ENCODE results near the gene ING2. TPM values are rescaled to one million over a fixed set of nuclear protein-coding genes. Genes with fewer than 3 reads are reported as not detected.
A peak's percentile ranks its signal among the peaks of the same experiment; 100 is the strongest.

ING2 gene
- total RNA-seq, 1 experiment from 2014 or later = 4.2 TPM

DNA sequence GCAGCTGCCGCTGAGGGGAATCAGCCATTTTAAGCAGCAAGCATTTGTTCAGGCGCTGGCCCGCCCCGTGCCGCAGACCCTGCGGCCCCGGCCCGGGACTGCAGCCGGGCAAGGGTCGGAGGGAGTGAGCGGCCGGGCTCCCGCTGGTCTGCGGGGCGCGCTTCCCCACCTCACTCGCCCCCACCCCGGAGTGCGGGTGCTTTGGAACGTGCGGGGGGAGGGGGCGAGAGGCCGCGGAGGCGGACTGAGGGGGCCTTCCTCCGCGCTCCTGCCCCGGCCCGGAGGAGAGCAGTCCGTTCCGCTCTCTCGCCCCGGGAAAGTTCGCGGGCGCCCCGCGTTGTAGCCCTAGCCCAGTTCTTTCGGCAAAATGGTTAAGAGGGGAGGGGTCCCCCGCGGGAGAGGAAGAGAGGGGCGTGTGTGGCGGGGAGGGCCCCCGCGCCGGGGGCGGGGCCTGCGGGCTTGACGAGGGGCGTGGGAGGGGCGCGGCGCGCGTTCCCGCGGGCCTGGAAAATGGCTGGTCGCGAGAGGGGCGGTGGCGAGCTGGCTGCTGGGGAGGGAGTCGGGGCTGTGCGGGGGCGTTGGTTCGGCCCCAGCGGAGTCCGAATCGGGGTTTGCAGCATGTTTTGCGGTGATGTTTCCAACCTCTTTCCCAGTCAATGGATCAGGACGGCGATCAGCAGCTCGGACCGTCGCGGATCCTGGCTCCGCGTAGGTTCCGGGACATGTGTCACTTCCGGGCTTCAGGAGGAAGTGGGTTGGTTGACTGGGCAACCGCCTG is 942 bp downstream of the ING2 start:
- Histone ChIP-seq H3K4me2 (ENCODE audit: low read length) (peak overlapping the region; percentile 83), H3K27me3 (ENCODE audit: insufficient read depth, low read length) (no peaks in the 10 kb centered on the region), H3K79me2 (ENCODE audit: insufficient read depth, low read length) (peaks cover 27% of the 10 kb centered on the region; the same call in 1 of the 2 replicates), H3K4me1 (ENCODE audit: control insufficient read depth in 1 of 2, insufficient read depth in 2 of 2, low read length in 2 of 2) (peaks cover 5 to 6% of the 10 kb centered on the region in 2 experiments; a peak in 3 of 4 replicates), H2AFZ (ENCODE audit: low read depth, low read length, poor library complexity, severe bottlenecking) (no peak overlapping the region), H3K36me3 (ENCODE audit: control insufficient read depth in 1 of 2, insufficient read depth in 2 of 2, low read length in 2 of 2) (peaks cover 0 to 2% of the 10 kb centered on the region in 2 experiments; a peak in 1 of 4 replicates), H3K27ac (ENCODE audit: low read depth, low read length) (peak overlapping the region; percentile 78), H3K9ac (ENCODE audit: low read length) (peak overlapping the region; percentile 75), H4K20me1 (ENCODE audit: insufficient read depth) (no peaks in the 10 kb centered on the region), H3K4me3 (replicated peaks in 1 of 2; ENCODE audit: low read depth in 1 of 2, low read length in 2 of 2) (peak overlapping the region; percentile 62 to 69), H3K9me2 (ENCODE audit: insufficient read depth) (no peaks in the 10 kb centered on the region), H3K9me3 (ENCODE audit: control insufficient read depth in 1 of 2, insufficient read depth in 1 of 2, low read depth in 1 of 2, low read length in 2 of 2) (no peaks in the 10 kb centered on the region)
- CTCF ChIA-PET = no interaction called here
- RAD21 ChIA-PET (ENCODE audit: low non-redundant PET in 1 of 2, low total read pairs in 2 of 2, uncharacterized antibody in 2 of 2, unreplicated experiment in 2 of 2) = no interaction called here
- peak; percentile 51 for DNase-seq (ENCODE audit: low read depth, low spot score)
- 0 out of 2 replicates have a peak, but pooled peaks have one; percentile 8 for TF ChIP-seq SIN3A (IDR thresholded peaks at IDR 0.05; ENCODE audit: low read depth)
- peak; percentile 44 for TF ChIP-seq YY1 (IDR thresholded peaks at IDR 0.05; ENCODE audit: extremely low read depth, insufficient replicate concordance, low read depth, low read length)
- no peak for TF ChIP-seq JUND (IDR thresholded peaks at IDR 0.05)
- no peak for TF ChIP-seq ZFX (IDR thresholded peaks at IDR 0.05)
- TF ChIP-seq SP1 (IDR thresholded peaks at IDR 0.05; ENCODE audit: low read depth) = no peak
- TF ChIP-seq CEBPB (IDR thresholded peaks at IDR 0.05; ENCODE audit: low read depth) = no peak
- TF ChIP-seq ELF1 (IDR thresholded peaks at IDR 0.05; ENCODE audit: borderline replicate concordance, low read depth) = peak; percentile 30; the same call in 1 of the 2 replicates
- peak; percentile 76 for TF ChIP-seq EGR1 (IDR thresholded peaks at IDR 0.05; ENCODE audit: low read depth)
- peak; percentile 61 for TF ChIP-seq POLR2AphosphoS5 (IDR thresholded peaks at IDR 0.05; ENCODE audit: low read depth, low read length)
- TF ChIP-seq ZNF274 (IDR thresholded peaks at IDR 0.05; ENCODE audit: low read depth, low read length) = no peak
- no TSS peak for BruUV-seq (replicated peaks)
- intact Hi-C loops (cut with micrococcal nuclease) = loop anchor here (10.0 kb wide), 1 partner anchor 149 kb away; the partner anchor contains the start of genes RWDD4 and TRAPPC11
- peak; percentile 36 for ATAC-seq
- POLR2A ChIA-PET = no interaction called here

DNA sequence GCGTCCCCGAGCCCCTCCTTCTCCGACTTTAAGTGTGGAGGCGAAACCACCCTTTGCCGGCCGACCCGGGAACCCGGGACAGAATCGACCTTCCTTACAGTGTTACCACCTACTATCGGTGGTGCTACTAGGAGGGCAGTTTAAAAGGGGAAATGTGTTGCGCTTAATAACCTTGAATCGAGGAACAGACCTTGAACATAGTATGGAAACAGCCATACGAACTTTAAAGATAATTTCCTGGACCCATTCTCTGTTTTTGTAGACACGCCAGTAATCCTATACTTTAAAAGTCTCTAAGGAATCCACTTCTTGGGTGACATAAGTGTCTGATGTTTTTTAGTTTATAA is 1.5 kb downstream of the ING2 start:
- Histone ChIP-seq H3K4me1 (ENCODE audit: control insufficient read depth in 1 of 2, insufficient read depth in 2 of 2, low read length in 2 of 2) (peaks cover 5 to 6% of the 10 kb centered on the region in 2 experiments; a peak in 3 of 4 replicates), H3K9me2 (ENCODE audit: insufficient read depth) (no peaks in the 10 kb centered on the region), H2AFZ (ENCODE audit: low read depth, low read length, poor library complexity, severe bottlenecking) (no peak overlapping the region), H3K36me3 (ENCODE audit: control insufficient read depth in 1 of 2, insufficient read depth in 2 of 2, low read length in 2 of 2) (peaks cover 0 to 3% of the 10 kb centered on the region in 2 experiments; a peak in 1 of 4 replicates), H4K20me1 (ENCODE audit: insufficient read depth) (no peaks in the 10 kb centered on the region), H3K4me2 (ENCODE audit: low read length) (peak overlapping the region; percentile 83), H3K4me3 (replicated peaks in 1 of 2; ENCODE audit: low read depth in 1 of 2, low read length in 2 of 2) (peak overlapping the region; percentile 62 to 69), H3K27ac (ENCODE audit: low read depth, low read length) (peak overlapping the region; percentile 78), H3K27me3 (ENCODE audit: insufficient read depth, low read length) (no peaks in the 10 kb centered on the region), H3K9me3 (ENCODE audit: control insufficient read depth in 1 of 2, insufficient read depth in 1 of 2, low read depth in 1 of 2, low read length in 2 of 2) (no peaks in the 10 kb centered on the region), H3K79me2 (ENCODE audit: insufficient read depth, low read length) (peaks cover 27% of the 10 kb centered on the region; the same call in 1 of the 2 replicates), H3K9ac (ENCODE audit: low read length) (peak overlapping the region; percentile 75)
- intact Hi-C loops (cut with micrococcal nuclease) = loop anchor here (10.0 kb wide), 1 partner anchor 148 kb away; the partner anchor contains the start of genes RWDD4 and TRAPPC11
- RAD21 ChIA-PET (ENCODE audit: low non-redundant PET in 1 of 2, low total read pairs in 2 of 2, uncharacterized antibody in 2 of 2, unreplicated experiment in 2 of 2) = no interaction called here
- POLR2A ChIA-PET = no interaction called here
- TSS peak; percentile 68 for BruUV-seq (replicated peaks)
- TF ChIP-seq, protein P1, sequence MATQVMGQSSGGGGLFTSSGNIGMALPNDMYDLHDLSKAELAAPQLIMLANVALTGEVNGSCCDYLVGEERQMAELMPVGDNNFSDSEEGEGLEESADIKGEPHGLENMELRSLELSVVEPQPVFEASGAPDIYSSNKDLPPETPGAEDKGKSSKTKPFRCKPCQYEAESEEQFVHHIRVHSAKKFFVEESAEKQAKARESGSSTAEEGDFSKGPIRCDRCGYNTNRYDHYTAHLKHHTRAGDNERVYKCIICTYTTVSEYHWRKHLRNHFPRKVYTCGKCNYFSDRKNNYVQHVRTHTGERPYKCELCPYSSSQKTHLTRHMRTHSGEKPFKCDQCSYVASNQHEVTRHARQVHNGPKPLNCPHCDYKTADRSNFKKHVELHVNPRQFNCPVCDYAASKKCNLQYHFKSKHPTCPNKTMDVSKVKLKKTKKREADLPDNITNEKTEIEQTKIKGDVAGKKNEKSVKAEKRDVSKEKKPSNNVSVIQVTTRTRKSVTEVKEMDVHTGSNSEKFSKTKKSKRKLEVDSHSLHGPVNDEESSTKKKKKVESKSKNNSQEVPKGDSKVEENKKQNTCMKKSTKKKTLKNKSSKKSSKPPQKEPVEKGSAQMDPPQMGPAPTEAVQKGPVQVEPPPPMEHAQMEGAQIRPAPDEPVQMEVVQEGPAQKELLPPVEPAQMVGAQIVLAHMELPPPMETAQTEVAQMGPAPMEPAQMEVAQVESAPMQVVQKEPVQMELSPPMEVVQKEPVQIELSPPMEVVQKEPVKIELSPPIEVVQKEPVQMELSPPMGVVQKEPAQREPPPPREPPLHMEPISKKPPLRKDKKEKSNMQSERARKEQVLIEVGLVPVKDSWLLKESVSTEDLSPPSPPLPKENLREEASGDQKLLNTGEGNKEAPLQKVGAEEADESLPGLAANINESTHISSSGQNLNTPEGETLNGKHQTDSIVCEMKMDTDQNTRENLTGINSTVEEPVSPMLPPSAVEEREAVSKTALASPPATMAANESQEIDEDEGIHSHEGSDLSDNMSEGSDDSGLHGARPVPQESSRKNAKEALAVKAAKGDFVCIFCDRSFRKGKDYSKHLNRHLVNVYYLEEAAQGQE (IDR thresholded peaks at IDR 0.05; ENCODE audit: low read depth) = no peak
- TF ChIP-seq EZH2 (IDR thresholded peaks at IDR 0.05) = no peak
- TF ChIP-seq FOSL1 (IDR thresholded peaks at IDR 0.05; ENCODE audit: low read depth) = no peak
- peak; percentile 73 for TF ChIP-seq SIN3A (IDR thresholded peaks at IDR 0.05; ENCODE audit: low read depth)
- no peak for ATAC-seq
- DNase-seq (ENCODE audit: low read depth, low spot score) = no peak
- CTCF ChIA-PET = no interaction called here

Measured in HCT116 (cell line).